Activated CD8-positive, alpha-beta memory T cell treated with anti-CD3 and anti-CD28 coated beads for 1 hour (primary cell): ENCODE data around the gene RASGRF2.

ENCODE experiments used
- DNase-seq, 2 donors: peaks; one replicate each; pipeline ENCODE4 v3.0.0-alpha.2; 2020; ENCODE audit warnings: low read depth in 1 of 2; ENCODE audit errors: extremely low read depth in 1 of 2

The RASGRF2 gene

DNA sequence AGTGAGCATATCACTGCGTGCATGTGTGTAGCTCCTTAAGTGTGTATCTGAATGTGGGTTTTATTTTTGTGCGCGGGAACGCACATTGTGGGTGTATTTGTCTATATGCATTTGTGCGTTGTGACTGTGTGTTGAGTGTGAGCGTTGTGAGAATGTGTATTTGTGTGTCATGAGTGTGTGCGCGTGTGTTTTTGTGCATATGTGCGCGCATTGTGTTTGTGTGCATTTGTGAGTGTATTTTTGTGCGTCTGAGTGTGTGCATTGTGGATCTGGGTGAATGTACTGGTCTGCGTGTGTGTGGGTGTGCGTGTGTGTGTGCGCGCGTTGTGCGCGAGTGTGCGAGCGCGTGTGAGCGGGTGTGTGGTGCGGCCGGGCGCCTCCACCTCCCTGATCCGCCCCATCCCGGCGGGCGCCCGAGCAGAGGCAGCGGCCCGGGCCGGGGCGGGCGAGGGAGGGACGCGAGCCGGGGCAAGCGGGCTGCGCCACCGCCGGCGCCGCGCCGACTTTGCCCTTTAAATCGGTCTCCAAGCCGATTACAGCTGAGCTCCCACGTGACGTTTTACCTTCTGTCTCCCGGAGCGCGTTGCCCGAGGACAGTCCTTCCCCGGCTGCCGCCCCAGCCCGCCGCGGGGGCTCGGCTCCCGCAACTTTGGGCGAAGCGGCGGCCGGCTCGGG is at the start of gene RASGRF2:
RASGRF2 (plus strand) TSS at position 596 of the 675 bp plus-strand sequence. CDS start 376 bp downstream, outside the sequence.
- DNase-seq = peak in 1 of 2 donors; percentile 8

- DNase-seq = no peak
Measured at GRCh38 chr5:80912479-80912878, 47.7 kb upstream of the RASGRF2 start.

- DNase-seq = no peak
Measured at GRCh38 chr5:80915716-80916115, 44.4 kb upstream of the RASGRF2 start.

- no peak for DNase-seq
Measured at GRCh38 chr5:80916676-80917075, 43.5 kb upstream of the RASGRF2 start.

DNA sequence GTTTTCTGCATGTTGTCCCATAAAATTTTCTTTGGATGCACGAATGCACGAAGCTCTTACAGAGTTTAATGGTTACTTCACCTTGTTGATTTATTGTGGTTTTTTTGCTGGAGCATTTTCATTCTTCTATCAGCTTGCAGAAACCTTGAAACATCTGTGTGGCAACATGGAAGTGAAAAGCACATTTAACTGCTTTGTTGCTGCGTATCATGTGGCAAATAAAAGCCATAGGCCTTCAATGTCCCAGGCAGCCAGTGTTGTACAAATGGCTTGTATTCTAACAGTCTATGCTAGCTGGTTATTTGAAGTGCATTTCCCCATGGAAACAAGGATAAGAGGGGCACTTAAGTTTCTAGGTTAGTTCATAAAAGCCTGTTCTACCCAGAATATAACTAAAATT is 42.5 kb upstream of the RASGRF2 start:
- no peak for DNase-seq

GRCh38 chr5:80919678-80920196 is 40.4 kb upstream of the RASGRF2 start:
- DNase-seq = no peak

- no peak for DNase-seq
Measured at GRCh38 chr5:80920333-80920732, 39.8 kb upstream of the RASGRF2 start.

DNA sequence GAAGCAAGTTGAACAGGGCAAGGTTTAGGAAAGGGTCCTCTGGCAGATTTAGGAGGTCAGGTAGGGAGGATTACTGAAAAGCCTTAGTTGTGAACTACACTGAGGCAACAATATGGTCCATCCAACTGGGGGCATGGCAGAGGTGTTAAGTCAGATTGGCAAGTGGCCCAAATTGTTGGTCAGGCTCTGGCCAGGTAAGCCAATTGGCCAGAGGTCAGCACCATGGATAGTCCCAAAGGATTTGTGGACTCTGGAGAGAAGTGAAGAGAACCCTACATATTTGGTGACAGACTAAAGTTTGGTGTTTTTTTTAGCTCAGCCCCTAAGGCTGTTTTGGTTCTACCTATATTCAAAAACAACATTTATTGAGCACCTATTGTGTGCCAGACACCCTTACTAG is 39.1 kb upstream of the RASGRF2 start:
- DNase-seq = no peak

DNA sequence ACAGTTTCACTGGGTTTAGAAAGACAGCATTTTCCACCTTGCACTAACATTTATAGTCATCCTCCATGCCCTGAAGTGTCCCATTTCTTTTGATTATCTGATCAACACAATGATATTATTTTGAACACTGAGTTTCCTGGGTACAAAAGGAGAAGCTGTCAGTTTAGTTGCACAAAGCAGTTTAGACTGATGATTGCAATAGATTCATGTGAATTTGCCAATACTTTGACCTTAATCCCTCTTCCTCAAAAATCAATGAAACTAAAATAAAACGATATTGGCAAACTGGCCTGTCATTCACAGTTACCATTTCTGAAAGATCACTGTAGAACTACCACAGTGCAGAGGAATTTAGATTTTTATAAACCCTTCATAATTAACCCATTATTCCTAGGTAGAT is 34.2 kb upstream of the RASGRF2 start:
- no peak for DNase-seq

DNA sequence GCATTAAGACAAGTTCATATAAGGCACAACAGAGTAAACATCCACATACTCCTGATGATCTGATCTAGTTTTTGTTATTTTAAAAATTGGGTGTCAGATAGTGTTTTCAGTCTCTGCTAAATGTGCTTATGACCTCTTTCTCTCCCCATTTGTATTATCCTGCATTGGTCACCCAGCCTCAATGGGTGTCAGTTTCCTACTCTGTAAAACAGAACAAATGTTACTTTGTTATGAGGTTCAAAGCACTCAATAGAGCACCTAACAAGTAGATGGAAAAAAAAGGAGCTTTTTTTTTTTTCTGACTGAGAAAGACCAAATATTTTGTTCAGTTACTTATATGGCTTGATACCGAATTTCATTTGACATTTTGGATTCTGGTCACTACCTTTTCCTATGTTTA is 33.6 kb upstream of the RASGRF2 start:
- no peak for DNase-seq

- DNase-seq = no peak
Measured at GRCh38 chr5:80926979-80927656, 33.0 kb upstream of the RASGRF2 start.

GRCh38 chr5:80928073-80928472 is 32.1 kb upstream of the RASGRF2 start:
- DNase-seq = no peak

- DNase-seq = no peak
Measured at GRCh38 chr5:80930940-80931339, 29.2 kb upstream of the RASGRF2 start.

DNA sequence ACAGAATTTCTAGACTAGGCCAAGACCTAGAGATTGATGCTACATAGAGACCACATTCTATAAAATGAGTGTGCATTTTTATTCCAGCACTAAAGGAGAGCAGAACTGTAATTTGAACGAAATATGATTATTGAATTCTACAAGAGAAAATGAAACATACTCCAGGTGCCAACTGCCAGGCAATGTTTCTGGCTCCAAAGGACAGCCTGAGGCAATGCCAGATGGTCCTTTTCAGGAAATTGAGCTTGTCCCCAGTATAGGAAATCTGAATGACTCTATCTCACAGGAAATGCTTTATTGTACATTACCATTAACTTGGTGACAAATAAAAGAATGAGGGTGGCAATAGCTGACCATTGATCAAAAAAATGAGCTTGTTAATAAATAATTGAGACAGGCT is 28.8 kb upstream of the RASGRF2 start:
- no peak for DNase-seq

DNA sequence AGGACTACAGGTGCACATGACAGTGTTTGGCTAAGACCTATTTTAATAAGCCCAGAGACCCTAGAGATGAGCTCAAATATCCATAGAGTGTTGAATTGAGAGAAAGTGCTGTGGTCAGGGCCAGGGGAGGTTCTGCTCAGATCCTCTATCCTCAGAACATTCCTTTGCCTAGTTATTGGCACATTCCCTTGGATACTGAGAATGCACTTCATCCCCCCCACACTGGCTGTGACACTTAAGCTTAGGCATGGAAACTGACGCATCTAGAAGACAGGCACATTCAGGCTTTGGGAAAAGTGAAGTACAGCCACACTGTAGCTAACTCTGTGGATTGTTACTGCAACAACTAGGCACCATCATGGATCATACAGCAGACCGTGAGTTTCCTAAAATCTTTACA is 27.1 kb upstream of the RASGRF2 start:
- no peak for DNase-seq

DNA sequence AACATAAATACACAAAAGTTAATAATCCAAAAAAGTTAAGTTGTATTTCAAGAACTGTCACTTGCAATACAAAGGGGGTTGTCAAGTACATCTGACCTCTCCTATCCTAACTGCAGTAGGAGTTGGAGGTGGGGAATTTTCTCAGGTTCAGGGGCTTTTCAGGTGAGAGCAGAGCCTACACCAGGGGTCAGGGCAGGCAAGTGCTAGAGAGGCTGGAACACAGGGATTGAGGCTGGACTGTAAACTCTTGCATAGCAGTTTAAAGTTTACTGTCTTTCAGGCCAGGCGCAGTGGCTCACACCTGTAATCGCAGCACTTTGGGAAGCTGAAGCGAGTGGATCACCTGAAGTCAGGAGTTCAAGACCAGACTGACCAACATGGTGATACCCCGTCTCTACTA is 25.4 kb upstream of the RASGRF2 start:
- DNase-seq = no peak

DNA sequence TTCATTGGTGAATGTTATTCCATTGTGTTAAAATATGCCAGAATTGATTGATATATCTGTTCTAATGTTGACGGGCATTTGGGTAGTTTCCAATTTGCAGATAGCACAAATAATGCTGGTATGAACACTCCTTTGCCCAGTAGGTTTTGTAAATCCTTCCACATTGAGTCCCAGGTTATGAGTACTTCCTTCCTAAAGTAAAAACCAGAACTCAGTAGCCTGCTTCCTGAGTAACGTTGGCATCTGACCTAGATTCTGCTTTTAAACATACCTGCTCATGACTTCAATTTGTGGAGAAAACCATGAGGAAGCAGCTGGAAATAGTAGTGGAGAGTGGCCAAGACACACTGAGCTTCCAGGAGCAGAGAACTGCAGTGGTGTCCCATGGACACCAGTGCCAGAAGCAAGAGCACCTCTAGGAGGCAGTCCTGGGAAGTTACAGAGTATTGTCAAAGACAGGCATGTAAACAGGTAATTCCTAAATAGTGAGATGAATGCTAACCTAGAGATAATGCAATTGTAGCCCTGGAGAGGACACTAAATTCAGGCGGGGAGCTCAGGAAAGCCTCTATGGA is 24.3 kb upstream of the RASGRF2 start:
- DNase-seq = no peak

- no peak for DNase-seq
Measured at GRCh38 chr5:80936881-80937280, 23.3 kb upstream of the RASGRF2 start.

- DNase-seq = no peak
Measured at GRCh38 chr5:80937584-80938356, 22.4 kb upstream of the RASGRF2 start.

DNA sequence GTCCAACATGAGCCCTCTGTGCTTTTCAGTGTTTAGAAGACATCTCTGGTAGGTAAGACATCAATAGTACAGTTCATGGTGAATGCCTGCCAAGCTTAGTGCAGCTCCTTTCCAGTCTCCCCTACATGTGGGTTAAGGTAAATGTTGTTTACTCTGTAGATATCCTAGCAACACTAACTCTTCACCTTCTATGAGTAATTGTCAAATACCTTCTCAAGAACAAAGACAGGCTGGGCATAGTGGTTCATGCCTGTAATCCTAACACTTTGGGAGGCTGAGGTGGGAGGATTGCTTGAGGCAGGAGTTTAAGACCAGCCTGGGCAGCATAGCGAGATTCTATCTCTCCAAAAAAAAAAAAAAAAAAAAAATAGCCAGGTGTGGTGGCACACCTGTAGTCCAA is 18.7 kb upstream of the RASGRF2 start:
- no peak for DNase-seq

DNA sequence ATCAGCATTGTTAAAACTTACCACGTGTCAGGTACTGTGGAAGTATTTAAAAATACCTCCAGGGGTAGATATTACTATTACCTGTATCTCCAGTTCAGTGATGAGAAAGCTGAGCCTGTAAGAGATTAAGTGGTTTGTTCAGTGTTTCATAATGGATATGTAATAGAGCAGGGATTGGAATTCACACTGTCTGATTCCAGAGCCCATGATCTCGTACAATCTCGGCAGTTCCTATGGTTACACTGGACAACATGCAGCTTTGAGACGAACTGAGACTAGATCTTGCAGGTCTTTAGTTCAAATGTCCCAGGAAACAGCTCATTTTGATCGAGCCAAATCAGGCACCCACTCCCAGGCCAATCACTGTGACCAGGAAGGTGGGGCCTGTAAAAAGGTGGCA is 8.8 kb upstream of the RASGRF2 start:
- no peak for DNase-seq
